ENCODE measurements around the gene TMEM135. TPM values are rescaled to one million over a fixed set of nuclear protein-coding genes. Genes with fewer than 3 reads are reported as not detected.
"Not testable (repeated sequence)": the region's sequence is repeated elsewhere in the genome, so short reads cannot be mapped to it uniquely, and the experiment has no call there.

The TMEM135 gene
- total and polyA plus RNA-seq, 5 experiments from 2014 or later = 5.4 to 20.4 (median 8.7) TPM

GRCh38 chr11:87101956-87102580, 64.3 kb downstream of the TMEM135 start:
- ATAC-seq (no peak), DNase-seq (no peak)
- H3K4me1 Mint-ChIP-seq = peaks cover 10 to 12% (median 10%) of the 10 kb centered on the region in 4 donors
- peaks cover 0 to 2% (median 0%) of the 10 kb centered on the region in 9 donors for H3K9me3 Mint-ChIP-seq
- POLR2A ChIA-PET = no interaction called here
- peaks cover 12 to 30% (median 19%) of the 10 kb centered on the region in 3 donors for H3K36me3 Mint-ChIP-seq
- no peaks in the 10 kb centered on the region for H3K27me3 Mint-ChIP-seq
- H3K4me3 Mint-ChIP-seq = no peak overlapping the region
- H3K27ac Mint-ChIP-seq = no peak overlapping the region

GRCh38 chr11:87105826-87106225, 68.1 kb downstream of the TMEM135 start:
- H3K4me3 Mint-ChIP-seq, H3K9me3 Mint-ChIP-seq, H3K27me3 Mint-ChIP-seq, ATAC-seq, H3K27ac Mint-ChIP-seq, DNase-seq, POLR2A ChIA-PET, H3K4me1 Mint-ChIP-seq: not testable (repeated sequence)
- peaks cover 12 to 41% (median 16%) of the 10 kb centered on the region in 3 donors for H3K36me3 Mint-ChIP-seq

- ATAC-seq, DNase-seq, H3K4me3 Mint-ChIP-seq, POLR2A ChIA-PET, H3K27ac Mint-ChIP-seq, H3K9me3 Mint-ChIP-seq, H3K27me3 Mint-ChIP-seq, H3K4me1 Mint-ChIP-seq: not testable (repeated sequence)
- peaks cover 12 to 37% (median 14%) of the 10 kb centered on the region in 3 donors for H3K36me3 Mint-ChIP-seq
Measured at GRCh38 chr11:87107379-87107778, 69.6 kb downstream of the TMEM135 start.

GRCh38 chr11:87110443-87111131, 72.9 kb downstream of the TMEM135 start:
- ATAC-seq (no peak), DNase-seq (no peak)
- H3K9me3 Mint-ChIP-seq = peaks cover 0 to 9% (median 0%) of the 10 kb centered on the region in 9 donors
- peaks cover 0 to 7% (median 3%) of the 10 kb centered on the region in 4 donors for H3K4me1 Mint-ChIP-seq
- no peak overlapping the region for H3K4me3 Mint-ChIP-seq
- POLR2A ChIA-PET = interaction anchor here (0.7 kb wide), 1 partner anchor 73 kb away, joined by 3 read pairs; the partner anchor contains the start of gene TMEM135
- H3K36me3 Mint-ChIP-seq = peaks cover 8 to 29% (median 11%) of the 10 kb centered on the region in 3 donors
- H3K27ac Mint-ChIP-seq = no peak overlapping the region
- no peaks in the 10 kb centered on the region for H3K27me3 Mint-ChIP-seq

- H3K36me3 Mint-ChIP-seq = peaks cover 0 to 17% (median 2%) of the 10 kb centered on the region in 3 donors
- no peak overlapping the region for H3K27ac Mint-ChIP-seq
- POLR2A ChIA-PET = no interaction called here
- H3K27me3 Mint-ChIP-seq = no peaks in the 10 kb centered on the region
- peaks cover 4 to 14% (median 9%) of the 10 kb centered on the region in 4 donors for H3K4me1 Mint-ChIP-seq
- peaks cover 0 to 3% (median 0%) of the 10 kb centered on the region in 9 donors for H3K9me3 Mint-ChIP-seq
- DNase-seq = no peak
- no peak overlapping the region for H3K4me3 Mint-ChIP-seq
- no peak for ATAC-seq
Measured at GRCh38 chr11:87114093-87114492, 76.4 kb downstream of the TMEM135 start.

- H3K9me3 Mint-ChIP-seq = peaks cover 0 to 3% (median 0%) of the 10 kb centered on the region in 9 donors
- no peak for ATAC-seq
- H3K27ac Mint-ChIP-seq = no peak overlapping the region
- peaks cover 0 to 11% (median 2%) of the 10 kb centered on the region in 3 donors for H3K36me3 Mint-ChIP-seq
- DNase-seq = no peak
- H3K27me3 Mint-ChIP-seq = no peaks in the 10 kb centered on the region
- H3K4me1 Mint-ChIP-seq = peaks cover 4 to 15% (median 9%) of the 10 kb centered on the region in 4 donors
- POLR2A ChIA-PET = interaction anchor here (0.5 kb wide), 1 partner anchor 117 kb away, joined by 3 read pairs; no protein-coding TSS in a partner anchor
- no peak overlapping the region for H3K4me3 Mint-ChIP-seq
Measured at GRCh38 chr11:87116185-87116584, 78.5 kb downstream of the TMEM135 start.

GRCh38 chr11:87120937-87121336, 83.2 kb downstream of the TMEM135 start:
- POLR2A ChIA-PET = no interaction called here
- H3K27me3 Mint-ChIP-seq = no peaks in the 10 kb centered on the region
- no peak for DNase-seq
- H3K9me3 Mint-ChIP-seq = peaks cover 0 to 3% (median 0%) of the 10 kb centered on the region in 9 donors
- peaks cover 0 to 11% (median 2%) of the 10 kb centered on the region in 3 donors for H3K36me3 Mint-ChIP-seq
- no peak overlapping the region for H3K27ac Mint-ChIP-seq
- ATAC-seq = no peak
- H3K4me3 Mint-ChIP-seq = no peak overlapping the region
- peaks cover 2 to 15% (median 7%) of the 10 kb centered on the region in 4 donors for H3K4me1 Mint-ChIP-seq

- H3K9me3 Mint-ChIP-seq = no peaks in the 10 kb centered on the region
- H3K27me3 Mint-ChIP-seq = no peaks in the 10 kb centered on the region
- H3K36me3 Mint-ChIP-seq = peaks cover 0 to 3% (median 0%) of the 10 kb centered on the region in 3 donors
- no peak overlapping the region for H3K4me3 Mint-ChIP-seq
- H3K4me1 Mint-ChIP-seq = peaks cover 0 to 9% (median 6%) of the 10 kb centered on the region in 4 donors
- POLR2A ChIA-PET = no interaction called here
- no peak overlapping the region for H3K27ac Mint-ChIP-seq
- DNase-seq (no peak), ATAC-seq (no peak)
Measured at GRCh38 chr11:87122852-87123251, 85.1 kb downstream of the TMEM135 start.

GRCh38 chr11:87125257-87125656, 87.5 kb downstream of the TMEM135 start:
- Mint-ChIP-seq H3K27ac (no peak overlapping the region), H3K4me3 (no peak overlapping the region), H3K36me3 (no peaks in the 10 kb centered on the region), H3K27me3 (no peaks in the 10 kb centered on the region), H3K4me1 (peaks cover 2 to 7% (median 4%) of the 10 kb centered on the region in 4 donors), H3K9me3 (no peaks in the 10 kb centered on the region)
- DNase-seq (no peak), ATAC-seq (no peak)
- POLR2A ChIA-PET = no interaction called here

GRCh38 chr11:87127101-87127500, 89.4 kb downstream of the TMEM135 start:
- H3K4me1 Mint-ChIP-seq = peaks cover 2 to 7% (median 4%) of the 10 kb centered on the region in 4 donors
- ATAC-seq = no peak
- no peak for DNase-seq
- H3K36me3 Mint-ChIP-seq = no peaks in the 10 kb centered on the region
- no peaks in the 10 kb centered on the region for H3K27me3 Mint-ChIP-seq
- H3K9me3 Mint-ChIP-seq = no peaks in the 10 kb centered on the region
- POLR2A ChIA-PET = no interaction called here
- no peak overlapping the region for H3K27ac Mint-ChIP-seq
- H3K4me3 Mint-ChIP-seq = no peak overlapping the region

GRCh38 chr11:87128372-87128771, 90.6 kb downstream of the TMEM135 start:
- DNase-seq = no peak
- H3K4me1 Mint-ChIP-seq = peaks cover 2 to 7% (median 4%) of the 10 kb centered on the region in 4 donors
- H3K27me3 Mint-ChIP-seq = no peaks in the 10 kb centered on the region
- H3K27ac Mint-ChIP-seq = peak overlapping the region in 1 of 10 donors; percentile 4
- POLR2A ChIA-PET = interaction anchor here (0.7 kb wide), 1 partner anchor 90 kb away, joined by 6 read pairs; the partner anchor contains the start of gene TMEM135
- no peak overlapping the region for H3K4me3 Mint-ChIP-seq
- no peaks in the 10 kb centered on the region for H3K36me3 Mint-ChIP-seq
- ATAC-seq = no peak
- no peaks in the 10 kb centered on the region for H3K9me3 Mint-ChIP-seq

- Mint-ChIP-seq H3K36me3 (peaks cover 6 to 21% (median 19%) of the 10 kb centered on the region in 3 donors), H3K4me1 (peaks cover 0 to 10% (median 2%) of the 10 kb centered on the region in 4 donors), H3K27ac (no peak overlapping the region), H3K4me3 (no peak overlapping the region), H3K27me3 (no peaks in the 10 kb centered on the region), H3K9me3 (peaks cover 0 to 22% (median 9%) of the 10 kb centered on the region in 9 donors)
- POLR2A ChIA-PET = no interaction called here
- ATAC-seq (no peak), DNase-seq (no peak)
Measured at GRCh38 chr11:87134524-87135106, 96.9 kb downstream of the TMEM135 start.

- no peaks in the 10 kb centered on the region for H3K27me3 Mint-ChIP-seq
- no peak for DNase-seq
- H3K4me3 Mint-ChIP-seq = no peak overlapping the region
- peaks cover 12 to 28% (median 27%) of the 10 kb centered on the region in 3 donors for H3K36me3 Mint-ChIP-seq
- POLR2A ChIA-PET = no interaction called here
- H3K9me3 Mint-ChIP-seq = peaks cover 0 to 31% (median 14%) of the 10 kb centered on the region in 9 donors
- no peak overlapping the region for H3K27ac Mint-ChIP-seq
- ATAC-seq = no peak
- peaks cover 0 to 10% (median 2%) of the 10 kb centered on the region in 4 donors for H3K4me1 Mint-ChIP-seq
Measured at GRCh38 chr11:87136236-87136635, 98.5 kb downstream of the TMEM135 start.
